Epithelial cell of proximal tubule (primary cell): Measurements from ENCODE around the gene SCO1. TPM values are rescaled to one million over a fixed set of nuclear protein-coding genes. Genes with fewer than 3 reads are reported as not detected.

Experiments
- DNase-seq: peaks from one replicate; pipeline ENCODE4 v3.0.0-alpha.2; 2011; ENCODE audit warnings: low read depth
- H3K4me3 ChIP-seq: 2 replicates; pipeline ENCODE4 v1.5.1; 2011; ENCODE audit warnings: low read depth, mild to moderate bottlenecking, low read length
- total RNA-seq: library from RNA; depleted of rRNA; stranded (reverse); fragments of >200 nt; gene quantifications from 2 replicates; pipeline ENCODE4 v1.2.3, GENCODE V29; 2015
- TF ChIP-seq, protein P1 (sequence below): conservative IDR thresholded peaks from 2 replicates; pipeline ENCODE4 v1.5.1; 2012; ENCODE audit warnings: low read depth, mild to moderate bottlenecking, low read length

SCO1 gene
- total RNA-seq, 1 donor from 2014 or later: 33.7 TPM

- H3K4me3 ChIP-seq: no peak overlapping the region
- no peak for DNase-seq
- TF ChIP-seq, protein P1, sequence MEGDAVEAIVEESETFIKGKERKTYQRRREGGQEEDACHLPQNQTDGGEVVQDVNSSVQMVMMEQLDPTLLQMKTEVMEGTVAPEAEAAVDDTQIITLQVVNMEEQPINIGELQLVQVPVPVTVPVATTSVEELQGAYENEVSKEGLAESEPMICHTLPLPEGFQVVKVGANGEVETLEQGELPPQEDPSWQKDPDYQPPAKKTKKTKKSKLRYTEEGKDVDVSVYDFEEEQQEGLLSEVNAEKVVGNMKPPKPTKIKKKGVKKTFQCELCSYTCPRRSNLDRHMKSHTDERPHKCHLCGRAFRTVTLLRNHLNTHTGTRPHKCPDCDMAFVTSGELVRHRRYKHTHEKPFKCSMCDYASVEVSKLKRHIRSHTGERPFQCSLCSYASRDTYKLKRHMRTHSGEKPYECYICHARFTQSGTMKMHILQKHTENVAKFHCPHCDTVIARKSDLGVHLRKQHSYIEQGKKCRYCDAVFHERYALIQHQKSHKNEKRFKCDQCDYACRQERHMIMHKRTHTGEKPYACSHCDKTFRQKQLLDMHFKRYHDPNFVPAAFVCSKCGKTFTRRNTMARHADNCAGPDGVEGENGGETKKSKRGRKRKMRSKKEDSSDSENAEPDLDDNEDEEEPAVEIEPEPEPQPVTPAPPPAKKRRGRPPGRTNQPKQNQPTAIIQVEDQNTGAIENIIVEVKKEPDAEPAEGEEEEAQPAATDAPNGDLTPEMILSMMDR: no peak
Observed at GRCh38 chr17:10668775-10669174, 28.6 kb downstream of the SCO1 start.

DNA sequence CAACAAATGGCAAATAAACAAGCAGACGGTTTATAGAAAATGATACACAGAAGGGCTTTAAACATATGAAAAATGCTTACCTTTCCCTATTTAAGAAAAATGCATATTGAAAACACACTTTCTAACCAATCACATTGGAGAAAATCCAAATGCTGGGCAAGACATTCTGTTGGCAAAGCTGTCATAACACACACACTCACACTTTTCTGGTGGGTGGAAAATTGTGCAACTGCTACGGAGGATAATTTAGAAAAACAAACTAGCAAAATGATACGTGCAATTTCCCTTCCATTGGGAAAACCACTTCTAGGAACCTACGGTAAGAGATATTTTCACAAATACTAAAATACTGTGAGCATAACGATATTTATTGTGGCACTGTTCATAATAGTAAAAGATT is 30.4 kb downstream of the SCO1 start:
- no peak for DNase-seq
- TF ChIP-seq, protein P1: no peak
- no peak overlapping the region for H3K4me3 ChIP-seq

DNA sequence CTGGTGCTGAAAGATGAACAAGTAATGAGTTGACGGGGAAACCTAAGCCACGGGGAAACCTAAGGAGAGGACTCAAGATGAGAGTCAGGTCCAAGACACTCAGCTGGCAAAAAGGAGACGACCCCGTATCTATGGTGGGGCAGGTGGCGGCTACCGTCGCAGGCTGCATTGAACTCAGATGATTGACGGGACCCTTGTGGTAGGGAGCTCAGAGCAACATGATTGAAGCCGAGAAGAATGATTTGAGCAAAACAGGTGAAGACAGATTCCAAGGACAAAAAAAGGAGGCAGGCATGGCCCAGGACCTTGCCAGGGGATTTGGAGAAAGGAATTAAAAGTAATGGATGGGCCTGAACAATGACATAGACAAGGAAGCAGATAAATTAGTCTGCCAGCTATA is 32.8 kb downstream of the SCO1 start:
- H3K4me3 ChIP-seq: no peak overlapping the region
- no peak for DNase-seq
- TF ChIP-seq, protein P1: no peak

DNA sequence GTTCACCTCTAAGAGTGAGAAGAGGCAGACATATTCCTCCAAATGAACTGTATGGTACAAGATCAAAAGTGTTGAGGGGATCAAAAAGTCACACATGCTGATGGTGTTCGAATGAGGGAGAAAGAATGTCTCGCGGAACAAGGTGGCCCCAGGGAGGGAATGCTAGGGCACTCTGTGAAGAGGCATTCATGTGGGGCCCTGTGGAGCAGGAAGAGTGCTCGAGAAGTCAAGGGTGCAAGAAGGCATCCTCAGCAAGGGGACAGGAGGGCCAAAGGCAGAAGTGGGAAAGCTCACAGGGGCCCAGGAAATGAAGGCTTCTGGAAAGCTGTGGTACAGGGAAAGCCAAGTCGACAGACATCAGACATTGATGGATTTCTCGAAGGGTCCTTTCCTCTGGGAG is 34.1 kb downstream of the SCO1 start:
- no peak for DNase-seq
- TF ChIP-seq, protein P1: no peak
- H3K4me3 ChIP-seq: no peak overlapping the region

GRCh38 chr17:10661437-10661836 is 35.9 kb downstream of the SCO1 start:
- no peak for DNase-seq
- TF ChIP-seq, protein P1: no peak
- no peak overlapping the region for H3K4me3 ChIP-seq

- H3K4me3 ChIP-seq: no peak overlapping the region
- TF ChIP-seq, protein P1: no peak
- no peak for DNase-seq
Observed at GRCh38 chr17:10657879-10658278, 39.5 kb downstream of the SCO1 start.

- TF ChIP-seq, protein P1: no peak
- H3K4me3 ChIP-seq: no peak within 1 kb of the TSS
- no peak for DNase-seq
Observed at GRCh38 chr17:10657148-10657547, 40.2 kb downstream of the SCO1 start, which contains the start of gene MYH3. Gene MYH3 (minus strand): TSS chr17:10657309. CDS start chr17:10655064, 2,245 bp downstream.
